A549 treated with AZD2906 at 1 μM for 4 hours (cell line): Measurements from ENCODE around the gene PEX19. TPM values are rescaled to one million over a fixed set of nuclear protein-coding genes. Genes with fewer than 3 reads are reported as not detected.

ENCODE experiments used
- total RNA-seq: library from RNA; stranded (reverse); fragments of 200-300 nt; extraction: Qiagen RNA extraction; gene quantifications from 5 replicates; pipeline ENCODE4 v1.2.3, GENCODE V29; 2022

PEX19 gene, protein sequence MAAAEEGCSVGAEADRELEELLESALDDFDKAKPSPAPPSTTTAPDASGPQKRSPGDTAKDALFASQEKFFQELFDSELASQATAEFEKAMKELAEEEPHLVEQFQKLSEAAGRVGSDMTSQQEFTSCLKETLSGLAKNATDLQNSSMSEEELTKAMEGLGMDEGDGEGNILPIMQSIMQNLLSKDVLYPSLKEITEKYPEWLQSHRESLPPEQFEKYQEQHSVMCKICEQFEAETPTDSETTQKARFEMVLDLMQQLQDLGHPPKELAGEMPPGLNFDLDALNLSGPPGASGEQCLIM
- total RNA-seq = 19.2 to 25.9 TPM (median 23.1 TPM) in 5 replicates

GRCh38 chr1:160284782-160285344, at the start of gene PEX19:
Gene PEX19 (minus strand): TSS chr1:160285133. CDS start chr1:160285124, 9 bp downstream.

DNA sequence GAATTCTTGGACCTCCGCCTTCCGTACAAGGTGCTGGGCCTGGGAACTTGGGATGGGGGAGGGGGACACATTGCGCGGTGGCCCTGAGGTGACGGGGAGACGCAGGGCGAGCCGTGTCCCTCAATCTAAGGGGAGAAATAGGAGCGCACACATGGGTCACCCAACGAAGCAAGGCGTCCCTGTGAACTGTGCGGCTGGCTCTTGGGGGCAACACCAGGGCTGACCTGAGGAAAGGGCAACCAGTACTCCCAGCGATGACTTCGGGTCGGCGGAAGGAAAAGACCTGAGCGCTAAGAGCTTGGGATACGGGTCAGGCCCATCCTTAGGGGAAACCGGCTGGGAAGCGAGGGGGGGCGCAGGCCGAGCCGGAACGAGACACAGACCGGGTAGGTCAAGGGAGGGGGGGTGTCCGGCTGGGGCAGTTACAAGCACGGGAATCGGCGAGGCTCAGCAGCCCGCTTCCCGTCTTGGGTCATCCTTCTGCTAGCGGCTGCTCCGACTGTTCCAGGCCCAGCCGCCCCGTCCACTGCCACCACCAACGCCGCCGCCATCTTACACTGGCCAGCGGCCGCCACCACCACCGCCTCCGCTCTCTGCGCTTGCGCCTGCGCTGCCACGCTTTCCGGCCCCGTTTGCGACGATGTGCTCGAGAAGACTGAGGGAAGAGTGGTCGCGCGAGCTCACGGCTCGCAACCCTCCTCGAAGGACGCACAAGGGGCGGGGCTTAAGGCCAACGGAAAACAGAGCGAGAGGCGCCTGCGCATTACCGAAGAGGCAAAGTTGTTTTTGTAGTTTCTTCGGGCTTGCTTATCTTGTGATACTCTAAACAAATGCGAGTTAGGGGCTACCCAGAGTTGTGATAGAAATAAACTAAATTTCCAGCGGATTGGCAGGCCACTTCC, 22.8 kb downstream of the PEX19 start, which contains the start of gene DCAF8:
Gene DCAF8 (minus strand): TSS at position 657 of the 902 bp plus-strand sequence. CDS start 18,541 bp downstream, outside the sequence.

Other genes starting within 250 kb of the PEX19 start
- gene KCNJ10, start 215.0 kb downstream of the PEX19 start, total RNA-seq = not detected in 5 replicates
- not detected in 5 replicates for gene KCNJ9, start 203.6 kb downstream of the PEX19 start, total RNA-seq
- gene IGSF8, start 186.5 kb downstream of the PEX19 start, total RNA-seq = 6.8 to 10.2 TPM (median 9.4 TPM) in 5 replicates
- 0.08 to 0.19 TPM (median 0.15 TPM) in 5 replicates for gene ATP1A2, start 169.4 kb downstream of the PEX19 start, total RNA-seq
- 0.07 TPM in 1 of 5 replicates, not detected in the others for gene ATP1A4, start 133.5 kb downstream of the PEX19 start, total RNA-seq
- 0.03 to 0.10 TPM in 2 of 5 replicates, not detected in the others for gene CASQ1, start 94.6 kb downstream of the PEX19 start, total RNA-seq
- 176 to 201 TPM (median 182 TPM) in 5 replicates for gene PEA15, start 79.7 kb downstream of the PEX19 start, total RNA-seq
- gene DCAF8, start 22.6 kb downstream of the PEX19 start, total RNA-seq = 42.0 to 49.2 TPM (median 46.5 TPM) in 5 replicates
- 74.9 to 101 TPM (median 78.0 TPM) in 5 replicates for gene COPA, start 58.1 kb upstream of the PEX19 start, total RNA-seq
- 39.1 to 48.5 TPM (median 45.8 TPM) in 5 replicates for gene NCSTN, start 58.2 kb upstream of the PEX19 start, total RNA-seq
- 0.32 to 0.71 TPM (median 0.40 TPM) in 5 replicates for gene NHLH1, start 81.9 kb upstream of the PEX19 start, total RNA-seq
- 0.46 to 0.98 TPM (median 0.71 TPM) in 5 replicates for gene VANGL2, start 115.4 kb upstream of the PEX19 start, total RNA-seq
- not detected in 5 replicates for gene SLAMF6, start 238.1 kb upstream of the PEX19 start, total RNA-seq